Type B pancreatic cell (in vitro differentiated cells): ENCODE data around the gene AFDN. TPM values are rescaled to one million over a fixed set of nuclear protein-coding genes. Genes with fewer than 3 reads are reported as not detected.

Experiments used
- DNase-seq: peaks from one replicate; pipeline ENCODE4 v3.0.0; 2021; ENCODE audit warnings: mixed read lengths; ENCODE audit not compliant: unreplicated experiment; ENCODE audit errors: extremely low spot score
- H3K27ac Mint-ChIP-seq: 2 replicates; pipeline ENCODE4 v1.8.0; 2021; ENCODE audit warnings: mild to moderate bottlenecking, mixed read lengths
- H3K27me3 Mint-ChIP-seq: 2 replicates; pipeline ENCODE4 v1.8.0; 2021; ENCODE audit warnings: mixed read lengths
- H3K36me3 Mint-ChIP-seq: 2 replicates; pipeline ENCODE4 v1.8.0; 2021; ENCODE audit warnings: mixed read lengths
- H3K4me1 Mint-ChIP-seq: one replicate; pipeline ENCODE4 v1.8.0; 2021; ENCODE audit warnings: mixed read lengths; ENCODE audit not compliant: unreplicated experiment
- H3K4me3 Mint-ChIP-seq: 2 replicates; pipeline ENCODE4 v1.8.0; 2021; ENCODE audit warnings: mild to moderate bottlenecking, mixed read lengths
- H3K9me3 Mint-ChIP-seq: 2 replicates; pipeline ENCODE4 v1.8.0; 2021; ENCODE audit warnings: mixed read lengths
- total RNA-seq: library from RNA; stranded (reverse); gene quantifications from 2 replicates; pipeline ENCODE4 v1.2.1, GENCODE V29; 2021; ENCODE audit warnings: low replicate concordance
- TF ChIP-seq, protein P1 (sequence below): fragments of 200-600 bp; sonication (generic); conservative IDR thresholded peaks from 2 replicates; pipeline ENCODE4 v1.5.0; 2021; ENCODE audit warnings: antibody characterized with exemption, mild to moderate bottlenecking

The AFDN gene
- total RNA-seq, 1 donor from 2014 or later, result 154 TPM

DNA sequence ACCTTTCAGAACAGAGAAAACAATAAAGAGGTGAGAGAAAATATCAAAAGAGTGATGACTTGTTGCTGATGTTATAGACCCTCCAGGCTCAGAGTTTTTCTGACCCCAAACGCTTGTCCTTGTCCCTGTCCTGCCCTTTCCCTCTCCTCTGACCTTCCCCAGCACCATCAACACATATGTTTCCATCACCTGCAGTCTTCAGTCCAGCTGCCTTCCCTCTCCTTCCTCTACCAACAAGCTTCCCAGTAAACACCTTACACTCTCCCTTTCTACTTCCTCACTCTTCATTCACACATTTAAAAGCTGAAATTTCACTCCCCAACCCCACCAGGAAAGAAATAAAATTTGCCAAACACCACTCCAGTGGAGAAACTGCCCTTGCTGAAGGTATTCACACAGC, 25.4 kb upstream of the AFDN start:
- TF ChIP-seq, protein P1, sequence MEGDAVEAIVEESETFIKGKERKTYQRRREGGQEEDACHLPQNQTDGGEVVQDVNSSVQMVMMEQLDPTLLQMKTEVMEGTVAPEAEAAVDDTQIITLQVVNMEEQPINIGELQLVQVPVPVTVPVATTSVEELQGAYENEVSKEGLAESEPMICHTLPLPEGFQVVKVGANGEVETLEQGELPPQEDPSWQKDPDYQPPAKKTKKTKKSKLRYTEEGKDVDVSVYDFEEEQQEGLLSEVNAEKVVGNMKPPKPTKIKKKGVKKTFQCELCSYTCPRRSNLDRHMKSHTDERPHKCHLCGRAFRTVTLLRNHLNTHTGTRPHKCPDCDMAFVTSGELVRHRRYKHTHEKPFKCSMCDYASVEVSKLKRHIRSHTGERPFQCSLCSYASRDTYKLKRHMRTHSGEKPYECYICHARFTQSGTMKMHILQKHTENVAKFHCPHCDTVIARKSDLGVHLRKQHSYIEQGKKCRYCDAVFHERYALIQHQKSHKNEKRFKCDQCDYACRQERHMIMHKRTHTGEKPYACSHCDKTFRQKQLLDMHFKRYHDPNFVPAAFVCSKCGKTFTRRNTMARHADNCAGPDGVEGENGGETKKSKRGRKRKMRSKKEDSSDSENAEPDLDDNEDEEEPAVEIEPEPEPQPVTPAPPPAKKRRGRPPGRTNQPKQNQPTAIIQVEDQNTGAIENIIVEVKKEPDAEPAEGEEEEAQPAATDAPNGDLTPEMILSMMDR, result no peak
- peaks cover 4% of the 10 kb centered on the region for H3K36me3 Mint-ChIP-seq
- H3K27ac Mint-ChIP-seq, result no peak overlapping the region
- H3K4me3 Mint-ChIP-seq, result no peak overlapping the region
- no peak for DNase-seq
- no peaks in the 10 kb centered on the region for H3K9me3 Mint-ChIP-seq
- H3K4me1 Mint-ChIP-seq, result peaks cover 21% of the 10 kb centered on the region
- H3K27me3 Mint-ChIP-seq, result peaks cover 4% of the 10 kb centered on the region

- no peak for DNase-seq
- H3K9me3 Mint-ChIP-seq, result no peaks in the 10 kb centered on the region
- H3K4me3 Mint-ChIP-seq, result no peak overlapping the region
- peaks cover 4% of the 10 kb centered on the region for H3K36me3 Mint-ChIP-seq
- H3K27me3 Mint-ChIP-seq, result peaks cover 4% of the 10 kb centered on the region
- TF ChIP-seq, protein P1, result no peak
- H3K27ac Mint-ChIP-seq, result no peak overlapping the region
- H3K4me1 Mint-ChIP-seq, result peaks cover 21% of the 10 kb centered on the region
Observed at GRCh38 chr6:167802339-167802738, 24.4 kb upstream of the AFDN start.

GRCh38 chr6:167803816-167804215, 22.9 kb upstream of the AFDN start:
- TF ChIP-seq, protein P1, result no peak
- Mint-ChIP-seq H3K9me3 (no peaks in the 10 kb centered on the region), H3K36me3 (no peaks in the 10 kb centered on the region), H3K4me1 (peaks cover 17% of the 10 kb centered on the region), H3K4me3 (no peak overlapping the region), H3K27ac (no peak overlapping the region), H3K27me3 (no peaks in the 10 kb centered on the region)
- no peak for DNase-seq

DNA sequence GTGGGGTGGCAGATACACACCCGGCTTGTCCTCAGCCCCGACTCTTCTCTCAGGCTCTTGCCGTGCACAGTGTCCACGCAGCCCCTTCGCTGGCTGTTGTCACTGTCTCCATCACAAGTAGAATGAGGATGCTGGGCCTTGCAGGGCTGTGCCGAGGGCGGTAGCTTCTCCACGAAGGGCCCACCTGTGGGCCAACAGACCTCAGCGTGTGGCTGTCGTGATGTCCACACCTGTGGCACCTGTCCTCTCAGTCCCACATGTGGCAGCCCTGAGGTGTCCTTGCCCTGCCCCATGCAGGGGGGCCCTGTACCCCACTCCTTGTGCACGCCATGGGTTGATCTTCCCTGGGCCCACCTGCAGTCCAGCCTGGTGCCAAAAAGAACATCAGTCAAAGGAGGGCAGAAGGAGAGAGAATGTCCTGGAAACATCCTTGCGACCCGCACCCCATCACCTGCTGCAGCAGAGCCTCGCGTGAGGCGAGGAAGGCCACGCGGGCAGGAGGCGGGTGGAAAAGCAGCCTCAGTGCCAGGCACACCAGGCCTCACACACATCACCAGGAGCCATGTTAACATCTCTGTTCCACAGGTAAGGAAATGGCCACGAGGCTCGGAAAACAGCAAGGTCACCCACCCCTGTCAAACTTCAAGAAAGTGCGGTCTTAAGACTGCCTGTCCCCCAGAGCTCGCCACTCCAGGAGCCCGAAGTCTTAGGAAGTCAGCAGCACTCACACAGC, 22.3 kb upstream of the AFDN start:
- no peaks in the 10 kb centered on the region for H3K9me3 Mint-ChIP-seq
- no peaks in the 10 kb centered on the region for H3K36me3 Mint-ChIP-seq
- no peak for DNase-seq
- no peak overlapping the region for H3K4me3 Mint-ChIP-seq
- H3K27me3 Mint-ChIP-seq, result no peaks in the 10 kb centered on the region
- H3K27ac Mint-ChIP-seq, result no peak overlapping the region
- TF ChIP-seq, protein P1, result no peak
- peaks cover 11% of the 10 kb centered on the region for H3K4me1 Mint-ChIP-seq

DNA sequence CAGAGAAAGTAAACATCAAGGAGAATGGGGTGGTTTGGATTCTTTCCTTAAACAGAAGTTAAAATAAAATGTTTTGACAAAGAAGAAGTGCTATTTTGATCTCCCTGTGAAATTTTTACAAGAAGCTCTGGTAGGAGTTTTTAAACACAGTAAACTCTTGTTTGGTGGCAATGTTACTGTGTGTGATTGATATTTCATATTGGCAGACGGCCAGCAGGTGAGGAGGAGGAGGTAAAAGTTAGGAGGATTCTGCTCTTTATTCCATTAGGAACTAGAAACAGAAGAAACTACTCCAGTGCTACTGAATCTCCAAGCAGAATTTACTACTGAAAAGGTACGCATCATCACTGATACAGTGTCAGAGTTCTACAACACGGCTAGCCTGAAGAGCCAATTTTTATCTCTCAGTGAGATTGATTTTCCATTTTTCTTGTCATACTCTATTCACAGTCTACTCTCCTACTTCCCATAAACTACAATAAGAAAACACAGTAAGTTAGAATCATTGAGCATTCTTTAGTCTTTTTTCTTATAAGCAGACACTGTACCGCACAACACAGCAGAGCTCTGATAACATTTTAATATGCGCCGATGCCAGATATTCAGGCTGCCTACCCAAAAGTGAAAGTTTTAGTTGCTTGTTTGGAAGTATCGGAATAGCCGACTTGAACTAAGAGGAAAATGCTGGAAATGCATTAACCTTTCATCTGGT, 21.2 kb upstream of the AFDN start:
- TF ChIP-seq, protein P1, result no peak
- H3K9me3 Mint-ChIP-seq, result no peaks in the 10 kb centered on the region
- no peak for DNase-seq
- H3K27me3 Mint-ChIP-seq, result no peaks in the 10 kb centered on the region
- no peak overlapping the region for H3K4me3 Mint-ChIP-seq
- H3K36me3 Mint-ChIP-seq, result no peaks in the 10 kb centered on the region
- H3K4me1 Mint-ChIP-seq, result peaks cover 6% of the 10 kb centered on the region
- H3K27ac Mint-ChIP-seq, result peak overlapping the region; percentile 6
